K562 (cell line): ENCODE data around the gene BCL2L1. TPM values are rescaled to one million over a fixed set of nuclear protein-coding genes. Genes with fewer than 3 reads are reported as not detected.

ENCODE experiments used
- BRF2 ChIP-seq: IDR thresholded peaks from 3 replicates; pipeline ENCODE4 v1.6.1; 2011; ENCODE audit warnings: borderline replicate concordance, mild to moderate bottlenecking; ENCODE audit not compliant: insufficient read length, insufficient read depth
- CAMTA2 ChIP-seq: fragments of 250-450 bp; sonication (Bioruptor Pico); conservative IDR thresholded peaks from 2 replicates; pipeline ENCODE4 v1.5.1; 2022
- GTF2B ChIP-seq: IDR thresholded peaks from 2 replicates; pipeline ENCODE4 v1.6.1; 2011; ENCODE audit not compliant: insufficient read length; ENCODE audit errors: extremely low read depth
- HCFC1 ChIP-seq: IDR thresholded peaks from 2 replicates; pipeline ENCODE4 v1.6.1; 2012; ENCODE audit warnings: low read depth, low read length, improper control_type of control experiment
- MNT ChIP-seq, 2 experiments: fragments of 450-650 bp; conservative IDR thresholded peaks; 2 replicates each; pipeline ENCODE4 v1.6.1; 2017; ENCODE audit warnings: mild to moderate bottlenecking in 2 of 2, moderate library complexity in 2 of 2
- PYGO2 ChIP-seq: fragments of 450-650 bp; IDR thresholded peaks from 2 replicates; pipeline ENCODE4 v1.6.1; 2016; ENCODE audit warnings: mild to moderate bottlenecking, missing genetic modification characterization, moderate library complexity, missing compliant biosample characterization
- RB1 ChIP-seq: fragments of 450-650 bp; IDR thresholded peaks from 2 replicates; pipeline ENCODE4 v1.6.1; 2017; ENCODE audit warnings: low read depth, mild to moderate bottlenecking
- RBBP5 ChIP-seq: fragments of 200-600 bp; sonication (generic); IDR thresholded peaks from 2 replicates; pipeline ENCODE4 v1.6.1; 2012; ENCODE audit warnings: borderline replicate concordance, mild to moderate bottlenecking, low read length, control low read depth, inconsistent platforms; ENCODE audit not compliant: insufficient read depth, poor library complexity, severe bottlenecking
- RBM34 ChIP-seq: fragments of 200-400 bp; formaldehyde crosslinking; IDR thresholded peaks from 2 replicates; pipeline ENCODE4 v1.6.1; 2018; ENCODE audit warnings: low read length, borderline replicate concordance; ENCODE audit not compliant: insufficient read depth
- SAP30 ChIP-seq: fragments of 200-600 bp; sonication (generic); IDR thresholded peaks from 2 replicates; pipeline ENCODE4 v1.6.1; 2012; ENCODE audit warnings: borderline replicate concordance, low read depth, mild to moderate bottlenecking, moderate library complexity, low read length, control low read depth, inconsistent platforms; ENCODE audit not compliant: insufficient read depth, poor library complexity, severe bottlenecking
- TARDBP ChIP-seq: fragments of 450-650 bp; IDR thresholded peaks from 2 replicates; pipeline ENCODE4 v1.6.1; 2016
- ZBTB1 ChIP-seq: sonication (generic); formaldehyde crosslinking; IDR thresholded peaks from 2 replicates; pipeline ENCODE4 v1.8.1; 2023; ENCODE audit warnings: missing genetic modification reagents, low read depth, mild to moderate bottlenecking, borderline replicate concordance
- ZBTB11 ChIP-seq, 3 experiments: fragments of 200-800 bp in 1 of 3; fragments of 250-450 bp in 1 of 3; fragments of 450-650 bp in 1 of 3; sonication (Bioruptor Pico) in 1 of 3; sonication (Bioruptor generic) in 1 of 3; formaldehyde crosslinking in 1 of 3; IDR thresholded peaks; 2 replicates each; pipeline versions ENCODE4 v1.6.1 to v1.8.0; 2016 to 2022; ENCODE audit warnings: mild to moderate bottlenecking in 2 of 3, missing genetic modification characterization in 2 of 3, missing compliant biosample characterization in 1 of 3, moderate library complexity in 1 of 3
- ZNF174 ChIP-seq: fragments of 250-450 bp; sonication (Bioruptor Pico); IDR thresholded peaks from 2 replicates; pipeline ENCODE4 v1.4.0; 2020; ENCODE audit warnings: mild to moderate bottlenecking
- ZNF445 ChIP-seq: fragments of 250-450 bp; sonication (Bioruptor Pico); IDR thresholded peaks from 2 replicates; pipeline ENCODE4 v1.4.0; 2020; ENCODE audit warnings: low read depth, mild to moderate bottlenecking, moderate library complexity
- ZZZ3 ChIP-seq: fragments of 450-650 bp; IDR thresholded peaks from 2 replicates; pipeline ENCODE4 v1.6.1; 2016; ENCODE audit warnings: antibody characterized with exemption, mild to moderate bottlenecking, moderate library complexity
- polyA plus RNA-seq, 8 experiments: library from polyadenylated mRNA; depleted of rRNA in 4 of 8; stranded (reverse) in 5 of 8; unstranded in 3 of 8; fragments of >200 nt; fragmentation: Nextera tagmentation in 2 of 8; fragmentation: Illumina TruSeq in 1 of 8; extraction: Ambion mirVana in 2 of 8; extraction: Trizol in 1 of 8; gene quantifications; 2 replicates each; pipeline versions ENCODE4 v1.2.1 to v1.2.3, GENCODE V29; 2011 to 2014; ENCODE audit warnings: inconsistent platforms in 1 of 8, missing spikeins in 1 of 8
- total RNA-seq, 7 experiments: library from RNA; depleted of rRNA in 6 of 7; stranded (reverse); fragments of >200 nt in 6 of 7; fragmentation: Illumina TruSeq in 2 of 7; extraction: Trizol in 2 of 7; gene quantifications; 2 replicates each; pipeline versions ENCODE4 v1.2.1 to v1.2.3, GENCODE V29; 2011 to 2021; ENCODE audit warnings: low replicate concordance in 1 of 7

The BCL2L1 gene
- total and polyA plus RNA-seq, 9 of the 15 experiments (the other 6 are each of a cell fraction or from before 2014, with no cell fraction given), result 3.3 to 182 (median 120) TPM

- TF ChIP-seq ZNF445 (CRISPR knock-in tag) (no peak), RB1 (peak; percentile 66; the same call in 1 of the 2 replicates), RBBP5 (peak; percentile 90), GTF2B (peak; percentile 39), CAMTA2 (CRISPR knock-in tag) (no peak), ZBTB11 (CRISPR knock-in tag; IDR thresholded peaks at IDR 0.05) (peak in 1 of 3 experiments; percentile 71; a peak in 2 of 6 replicates), PYGO2 (tag) (no peak), TARDBP (peak; percentile 60; the same call in 1 of the 2 replicates), ZBTB1 (0 out of 2 replicates have a peak, but pooled peaks have one; percentile 50), BRF2 (no peak), SAP30 (peak; percentile 90), HCFC1 (peak; percentile 91), ZZZ3 (no peak), ZNF174 (CRISPR knock-in tag) (no peak), MNT (conservative IDR thresholded peaks at IDR 0.05) (peak; percentile 75 to 91; a peak in 3 of 4 replicates), RBM34 (no peak)
Observed at GRCh38 chr20:31738729-31739549, 16.3 kb upstream of the BCL2L1 start, which contains the start of gene TPX2 (continued).
